Inflammatory macrophage treated with lipopolysaccharide for 4 hours (primary cell): ENCODE data around the gene PARD3.

ENCODE experiments used
- DNase-seq: peaks from one replicate; pipeline ENCODE4 v3.0.0-alpha.2; 2020

Gene PARD3

GRCh38 chr10:34558093-34558583 lies 257.0 kb downstream of the PARD3 start:
- DNase-seq: no peak

GRCh38 chr10:34557173-34557572 lies 257.9 kb downstream of the PARD3 start:
- no peak for DNase-seq

- DNase-seq: no peak
Observed at GRCh38 chr10:34555653-34556052, 259.4 kb downstream of the PARD3 start.

- no peak for DNase-seq
Observed at GRCh38 chr10:34553747-34554146, 261.3 kb downstream of the PARD3 start.

- no peak for DNase-seq
Observed at GRCh38 chr10:34551295-34551694, 263.8 kb downstream of the PARD3 start.

GRCh38 chr10:34549953-34550352 lies 265.1 kb downstream of the PARD3 start:
- DNase-seq: no peak

GRCh38 chr10:34549001-34549400 lies 266.1 kb downstream of the PARD3 start:
- DNase-seq: no peak

GRCh38 chr10:34548466-34548865 lies 266.6 kb downstream of the PARD3 start:
- DNase-seq: no peak

- DNase-seq: no peak
Observed at GRCh38 chr10:34547695-34548094, 267.4 kb downstream of the PARD3 start.

- DNase-seq: no peak
Observed at GRCh38 chr10:34547291-34547690, 267.8 kb downstream of the PARD3 start.

GRCh38 chr10:34544400-34544799 lies 270.7 kb downstream of the PARD3 start:
- DNase-seq: no peak

- DNase-seq: no peak
Observed at GRCh38 chr10:34543716-34544115, 271.4 kb downstream of the PARD3 start.

GRCh38 chr10:34540492-34540891 lies 274.6 kb downstream of the PARD3 start:
- no peak for DNase-seq

- DNase-seq: no peak
Observed at GRCh38 chr10:34539533-34540315, 275.4 kb downstream of the PARD3 start.

GRCh38 chr10:34538281-34538829 lies 276.7 kb downstream of the PARD3 start:
- DNase-seq: no peak

- DNase-seq: no peak
Observed at GRCh38 chr10:34537629-34538231, 277.4 kb downstream of the PARD3 start.

- no peak for DNase-seq
Observed at GRCh38 chr10:34535872-34536271, 279.2 kb downstream of the PARD3 start.

- no peak for DNase-seq
Observed at GRCh38 chr10:34530778-34531177, 284.3 kb downstream of the PARD3 start.

GRCh38 chr10:34528320-34528719 lies 286.8 kb downstream of the PARD3 start:
- DNase-seq: no peak

- no peak for DNase-seq
Observed at GRCh38 chr10:34526758-34527730, 288.1 kb downstream of the PARD3 start.

GRCh38 chr10:34526186-34526585 lies 288.9 kb downstream of the PARD3 start:
- no peak for DNase-seq

- no peak for DNase-seq
Observed at GRCh38 chr10:34524369-34525091, 290.6 kb downstream of the PARD3 start.
